ENCODE results near the gene METAP1D. TPM values are rescaled to one million over a fixed set of nuclear protein-coding genes. Genes with fewer than 3 reads are reported as not detected.

Gene METAP1D
- total and polyA plus RNA-seq, 4 donors: 3.3 to 7.1 (median 4.4) TPM

DNA sequence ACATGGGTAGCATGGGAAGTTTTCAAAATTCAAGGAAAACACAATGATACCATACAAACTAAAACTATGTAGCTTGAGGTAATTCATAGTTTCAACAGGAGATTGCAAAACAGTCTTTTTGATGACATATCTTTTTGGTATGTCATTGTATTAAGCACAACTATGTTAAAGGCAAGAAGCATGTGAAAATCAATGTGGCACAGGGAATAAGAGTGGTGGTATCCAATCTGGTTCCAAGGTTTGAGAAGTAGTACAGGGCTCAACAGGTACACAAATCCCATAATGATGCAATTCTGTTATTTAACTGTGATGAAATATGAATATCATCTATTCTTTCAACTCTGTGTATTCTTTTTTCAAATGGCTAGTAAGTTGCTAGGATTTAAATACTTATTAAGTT is 119.3 kb downstream of the METAP1D start:
- Histone ChIP-seq H3K4me1 (ENCODE audit: control insufficient read depth in 4 of 4, insufficient read depth in 4 of 4, low read length in 3 of 4) (no peaks in the 10 kb centered on the region), H3K9me3 (ENCODE audit: control insufficient read depth in 4 of 4, low read length in 3 of 4) (no peaks in the 10 kb centered on the region), H3K36me3 (ENCODE audit: control insufficient read depth in 4 of 4, insufficient read depth in 3 of 4, low read depth in 1 of 4, low read length in 3 of 4) (no peaks in the 10 kb centered on the region), H3K9ac (ENCODE audit: low read depth in 1 of 2, low read length in 2 of 2) (no peak overlapping the region), H3K27me3 (ENCODE audit: control insufficient read depth in 4 of 4, insufficient read depth in 4 of 4, low read length in 3 of 4) (peaks cover 0 to 3% (median 0%) of the 10 kb centered on the region in 4 donors), H3K4me3 (ENCODE audit: low read depth in 1 of 3, low read length in 3 of 3) (no peak overlapping the region), H3K27ac (ENCODE audit: low read depth in 1 of 2, low read length in 2 of 2) (no peak overlapping the region)
- no peak for TF ChIP-seq YY1 (IDR thresholded peaks at IDR 0.05)
- no peak for TF ChIP-seq FOXA2 (IDR thresholded peaks at IDR 0.05)
- TF ChIP-seq HNF4A (conservative IDR thresholded peaks at IDR 0.05): no peak
- TF ChIP-seq SP1 (IDR thresholded peaks at IDR 0.05): no peak
- no peak for TF ChIP-seq JUND (IDR thresholded peaks at IDR 0.05)
- TF ChIP-seq NR2F2 (IDR thresholded peaks at IDR 0.05): no peak
- no peak for TF ChIP-seq RAD21 (IDR thresholded peaks at IDR 0.05)
- no peak for TF ChIP-seq HNF4G (IDR thresholded peaks at IDR 0.05)
- no peak for TF ChIP-seq EGR1 (IDR thresholded peaks at IDR 0.05; ENCODE audit: low read depth in 2 of 2)
- TF ChIP-seq TAF1 (conservative IDR thresholded peaks at IDR 0.05): no peak
- TF ChIP-seq, protein P1, sequence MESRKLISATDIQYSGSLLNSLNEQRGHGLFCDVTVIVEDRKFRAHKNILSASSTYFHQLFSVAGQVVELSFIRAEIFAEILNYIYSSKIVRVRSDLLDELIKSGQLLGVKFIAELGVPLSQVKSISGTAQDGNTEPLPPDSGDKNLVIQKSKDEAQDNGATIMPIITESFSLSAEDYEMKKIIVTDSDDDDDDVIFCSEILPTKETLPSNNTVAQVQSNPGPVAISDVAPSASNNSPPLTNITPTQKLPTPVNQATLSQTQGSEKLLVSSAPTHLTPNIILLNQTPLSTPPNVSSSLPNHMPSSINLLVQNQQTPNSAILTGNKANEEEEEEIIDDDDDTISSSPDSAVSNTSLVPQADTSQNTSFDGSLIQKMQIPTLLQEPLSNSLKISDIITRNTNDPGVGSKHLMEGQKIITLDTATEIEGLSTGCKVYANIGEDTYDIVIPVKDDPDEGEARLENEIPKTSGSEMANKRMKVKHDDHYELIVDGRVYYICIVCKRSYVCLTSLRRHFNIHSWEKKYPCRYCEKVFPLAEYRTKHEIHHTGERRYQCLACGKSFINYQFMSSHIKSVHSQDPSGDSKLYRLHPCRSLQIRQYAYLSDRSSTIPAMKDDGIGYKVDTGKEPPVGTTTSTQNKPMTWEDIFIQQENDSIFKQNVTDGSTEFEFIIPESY (IDR thresholded peaks at IDR 0.05): no peak
- TF ChIP-seq, protein P2, sequence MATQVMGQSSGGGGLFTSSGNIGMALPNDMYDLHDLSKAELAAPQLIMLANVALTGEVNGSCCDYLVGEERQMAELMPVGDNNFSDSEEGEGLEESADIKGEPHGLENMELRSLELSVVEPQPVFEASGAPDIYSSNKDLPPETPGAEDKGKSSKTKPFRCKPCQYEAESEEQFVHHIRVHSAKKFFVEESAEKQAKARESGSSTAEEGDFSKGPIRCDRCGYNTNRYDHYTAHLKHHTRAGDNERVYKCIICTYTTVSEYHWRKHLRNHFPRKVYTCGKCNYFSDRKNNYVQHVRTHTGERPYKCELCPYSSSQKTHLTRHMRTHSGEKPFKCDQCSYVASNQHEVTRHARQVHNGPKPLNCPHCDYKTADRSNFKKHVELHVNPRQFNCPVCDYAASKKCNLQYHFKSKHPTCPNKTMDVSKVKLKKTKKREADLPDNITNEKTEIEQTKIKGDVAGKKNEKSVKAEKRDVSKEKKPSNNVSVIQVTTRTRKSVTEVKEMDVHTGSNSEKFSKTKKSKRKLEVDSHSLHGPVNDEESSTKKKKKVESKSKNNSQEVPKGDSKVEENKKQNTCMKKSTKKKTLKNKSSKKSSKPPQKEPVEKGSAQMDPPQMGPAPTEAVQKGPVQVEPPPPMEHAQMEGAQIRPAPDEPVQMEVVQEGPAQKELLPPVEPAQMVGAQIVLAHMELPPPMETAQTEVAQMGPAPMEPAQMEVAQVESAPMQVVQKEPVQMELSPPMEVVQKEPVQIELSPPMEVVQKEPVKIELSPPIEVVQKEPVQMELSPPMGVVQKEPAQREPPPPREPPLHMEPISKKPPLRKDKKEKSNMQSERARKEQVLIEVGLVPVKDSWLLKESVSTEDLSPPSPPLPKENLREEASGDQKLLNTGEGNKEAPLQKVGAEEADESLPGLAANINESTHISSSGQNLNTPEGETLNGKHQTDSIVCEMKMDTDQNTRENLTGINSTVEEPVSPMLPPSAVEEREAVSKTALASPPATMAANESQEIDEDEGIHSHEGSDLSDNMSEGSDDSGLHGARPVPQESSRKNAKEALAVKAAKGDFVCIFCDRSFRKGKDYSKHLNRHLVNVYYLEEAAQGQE (IDR thresholded peaks at IDR 0.05): no peak
- TF ChIP-seq, protein P3, sequence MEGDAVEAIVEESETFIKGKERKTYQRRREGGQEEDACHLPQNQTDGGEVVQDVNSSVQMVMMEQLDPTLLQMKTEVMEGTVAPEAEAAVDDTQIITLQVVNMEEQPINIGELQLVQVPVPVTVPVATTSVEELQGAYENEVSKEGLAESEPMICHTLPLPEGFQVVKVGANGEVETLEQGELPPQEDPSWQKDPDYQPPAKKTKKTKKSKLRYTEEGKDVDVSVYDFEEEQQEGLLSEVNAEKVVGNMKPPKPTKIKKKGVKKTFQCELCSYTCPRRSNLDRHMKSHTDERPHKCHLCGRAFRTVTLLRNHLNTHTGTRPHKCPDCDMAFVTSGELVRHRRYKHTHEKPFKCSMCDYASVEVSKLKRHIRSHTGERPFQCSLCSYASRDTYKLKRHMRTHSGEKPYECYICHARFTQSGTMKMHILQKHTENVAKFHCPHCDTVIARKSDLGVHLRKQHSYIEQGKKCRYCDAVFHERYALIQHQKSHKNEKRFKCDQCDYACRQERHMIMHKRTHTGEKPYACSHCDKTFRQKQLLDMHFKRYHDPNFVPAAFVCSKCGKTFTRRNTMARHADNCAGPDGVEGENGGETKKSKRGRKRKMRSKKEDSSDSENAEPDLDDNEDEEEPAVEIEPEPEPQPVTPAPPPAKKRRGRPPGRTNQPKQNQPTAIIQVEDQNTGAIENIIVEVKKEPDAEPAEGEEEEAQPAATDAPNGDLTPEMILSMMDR (IDR thresholded peaks at IDR 0.05; ENCODE audit: low read depth, low read length, missing input control): no peak
- TF ChIP-seq, protein P4, sequence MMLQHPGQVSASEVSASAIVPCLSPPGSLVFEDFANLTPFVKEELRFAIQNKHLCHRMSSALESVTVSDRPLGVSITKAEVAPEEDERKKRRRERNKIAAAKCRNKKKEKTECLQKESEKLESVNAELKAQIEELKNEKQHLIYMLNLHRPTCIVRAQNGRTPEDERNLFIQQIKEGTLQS (IDR thresholded peaks at IDR 0.05): no peak
- TF ChIP-seq RXRA (IDR thresholded peaks at IDR 0.05): no peak
- no peak for TF ChIP-seq GABPA (IDR thresholded peaks at IDR 0.05 in 1 of 2, conservative IDR thresholded peaks at IDR 0.05 in 1 of 2)
- TF ChIP-seq, protein P5, sequence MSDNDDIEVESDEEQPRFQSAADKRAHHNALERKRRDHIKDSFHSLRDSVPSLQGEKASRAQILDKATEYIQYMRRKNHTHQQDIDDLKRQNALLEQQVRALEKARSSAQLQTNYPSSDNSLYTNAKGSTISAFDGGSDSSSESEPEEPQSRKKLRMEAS (IDR thresholded peaks at IDR 0.05): no peak
- DNase-seq (ENCODE audit: low spot score): no peak

DNA sequence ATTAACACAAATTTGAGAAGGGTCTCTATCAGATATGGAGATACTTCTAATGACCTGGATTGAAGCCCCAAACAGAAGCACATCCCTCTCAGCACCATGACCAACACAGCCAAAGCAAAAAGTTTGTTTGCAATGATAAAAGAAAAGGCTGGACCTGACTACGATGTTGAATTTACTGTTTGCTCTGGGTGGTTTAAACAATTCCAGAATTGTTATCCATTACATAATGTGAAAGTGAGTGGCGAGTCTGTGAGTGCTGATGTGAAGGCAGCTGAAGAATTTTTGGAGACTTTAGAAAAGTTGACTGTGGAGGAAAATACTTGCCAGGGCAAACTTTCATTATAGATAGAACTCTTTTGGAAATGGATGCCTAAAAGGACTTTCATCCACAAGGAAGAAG is 120.4 kb downstream of the METAP1D start:
- H3K4me3 ChIP-seq (ENCODE audit: low read depth in 1 of 3, low read length in 3 of 3): no peak overlapping the region
- no peaks in the 10 kb centered on the region for H3K9me3 ChIP-seq (ENCODE audit: control insufficient read depth in 4 of 4, low read length in 3 of 4)
- no peak overlapping the region for H3K9ac ChIP-seq (ENCODE audit: low read depth in 1 of 2, low read length in 2 of 2)
- peaks cover 0 to 3% (median 0%) of the 10 kb centered on the region in 4 donors for H3K27me3 ChIP-seq (ENCODE audit: control insufficient read depth in 4 of 4, insufficient read depth in 4 of 4, low read length in 3 of 4)
- no peak overlapping the region for H3K27ac ChIP-seq (ENCODE audit: low read depth in 1 of 2, low read length in 2 of 2)
- no peak for DNase-seq (ENCODE audit: low spot score)
- no peaks in the 10 kb centered on the region for H3K4me1 ChIP-seq (ENCODE audit: control insufficient read depth in 4 of 4, insufficient read depth in 4 of 4, low read length in 3 of 4)
- WGBS: 45% methylated on average over 2 of the region's 2 CpGs
- no peaks in the 10 kb centered on the region for H3K36me3 ChIP-seq (ENCODE audit: control insufficient read depth in 4 of 4, insufficient read depth in 3 of 4, low read depth in 1 of 4, low read length in 3 of 4)
- TF ChIP-seq FOXA2 (IDR thresholded peaks at IDR 0.05) (no peak), GABPA (IDR thresholded peaks at IDR 0.05 in 1 of 2, conservative IDR thresholded peaks at IDR 0.05 in 1 of 2) (no peak), RAD21 (IDR thresholded peaks at IDR 0.05) (no peak), FOXA1 (IDR thresholded peaks at IDR 0.05) (no peak), HNF4A (conservative IDR thresholded peaks at IDR 0.05) (no peak), NR2F2 (IDR thresholded peaks at IDR 0.05) (no peak), SP1 (IDR thresholded peaks at IDR 0.05) (no peak), YY1 (IDR thresholded peaks at IDR 0.05) (no peak)
- TF ChIP-seq, protein P2 (IDR thresholded peaks at IDR 0.05): no peak
- TF ChIP-seq, protein P3 (IDR thresholded peaks at IDR 0.05; ENCODE audit: low read depth, low read length, missing input control): no peak
- TF ChIP-seq, protein P5 (IDR thresholded peaks at IDR 0.05): no peak

Measured in liver (tissue), 9 donors.